GM10266 (cell line): ENCODE results near the gene MEN1.
"Not testable (repeated sequence)": the region's sequence is repeated elsewhere in the genome, so short reads cannot be mapped to it uniquely, and the experiment has no call there.

ENCODE experiments used
- DNase-seq: peaks from one replicate; pipeline ENCODE4 v3.0.0; 2012; ENCODE audit errors: extremely low spot score
- CTCF ChIP-seq: IDR thresholded peaks from 2 replicates; pipeline ENCODE4 v1.5.1; 2012; ENCODE audit warnings: mild to moderate bottlenecking, low read depth; ENCODE audit not compliant: control insufficient read depth, insufficient read depth; ENCODE audit errors: missing control alignments

The MEN1 gene

DNA sequence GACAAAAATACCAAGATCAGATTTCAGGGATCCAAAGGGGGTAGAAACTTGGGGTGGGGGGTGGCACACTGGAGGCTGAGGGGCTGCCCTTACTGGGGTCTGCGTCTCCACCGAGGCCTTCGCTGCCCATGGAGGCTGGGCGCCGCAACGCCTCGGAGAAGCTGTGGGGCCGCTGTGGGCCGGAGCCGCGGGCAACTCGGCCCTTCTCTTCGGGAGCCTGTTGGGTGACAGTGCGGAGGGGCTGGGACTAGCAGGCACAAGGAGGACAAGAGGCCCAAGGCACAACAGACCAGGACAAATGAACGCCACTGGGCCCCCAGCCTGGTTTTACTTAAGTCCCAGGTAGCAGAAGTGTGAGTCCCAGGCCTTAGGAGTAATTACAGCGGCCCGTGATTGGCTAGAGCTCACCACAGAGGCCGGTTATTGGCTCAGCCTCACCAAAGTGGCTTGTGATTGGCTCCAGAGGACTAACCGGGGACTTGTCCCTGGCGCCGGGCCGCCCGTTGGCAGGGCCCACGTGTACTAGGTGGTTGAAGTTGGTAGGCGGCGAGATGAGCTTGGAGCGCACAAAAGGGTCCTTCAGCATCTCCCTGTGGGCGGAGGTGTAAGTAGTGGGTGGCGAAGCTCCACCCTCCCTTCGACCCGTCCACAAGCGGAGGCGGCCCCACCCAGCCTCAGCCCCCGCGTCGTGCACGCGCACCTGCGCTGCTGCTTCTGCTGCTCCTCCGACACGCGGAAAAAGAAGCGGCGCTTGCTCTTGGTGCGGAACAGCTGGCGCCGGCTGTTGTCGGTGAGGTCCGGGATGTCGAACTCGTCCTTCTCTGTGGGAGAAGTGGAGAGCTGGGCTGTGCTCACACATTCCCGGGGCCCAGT is 16.5 kb upstream of the MEN1 start:
- no peak for TF ChIP-seq CTCF
- DNase-seq = no peak

GRCh38 chr11:64826062-64826461 is 15.7 kb upstream of the MEN1 start:
- no peak for TF ChIP-seq CTCF
- DNase-seq = no peak

DNA sequence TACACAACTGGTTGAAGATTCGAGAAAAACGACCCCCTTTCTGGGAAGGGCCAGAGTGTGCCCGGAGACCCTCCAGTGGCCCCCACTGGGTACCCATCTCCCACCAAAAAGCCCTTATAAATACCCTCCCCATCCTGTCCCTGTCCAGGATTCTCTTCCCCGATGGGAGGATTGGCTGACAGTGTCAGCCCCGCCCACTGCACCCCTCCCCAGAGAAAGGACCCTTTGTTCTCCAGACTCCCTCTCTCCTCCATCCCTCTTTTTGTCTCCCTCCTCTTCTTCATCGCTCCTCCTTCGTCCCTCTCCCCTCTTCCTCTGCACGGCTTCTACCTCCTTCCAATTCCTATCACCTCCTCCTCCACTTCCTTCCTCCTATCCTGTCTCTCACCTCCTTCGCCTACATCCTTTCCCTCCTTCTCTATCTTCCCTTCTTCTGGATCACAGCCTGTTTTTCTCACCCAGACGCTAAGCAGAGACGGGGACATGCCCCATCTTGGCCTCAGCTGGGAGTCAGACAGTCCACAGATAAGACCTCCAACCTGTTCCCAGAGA is 13.3 kb upstream of the MEN1 start:
- no peak for TF ChIP-seq CTCF
- no peak for DNase-seq

DNA sequence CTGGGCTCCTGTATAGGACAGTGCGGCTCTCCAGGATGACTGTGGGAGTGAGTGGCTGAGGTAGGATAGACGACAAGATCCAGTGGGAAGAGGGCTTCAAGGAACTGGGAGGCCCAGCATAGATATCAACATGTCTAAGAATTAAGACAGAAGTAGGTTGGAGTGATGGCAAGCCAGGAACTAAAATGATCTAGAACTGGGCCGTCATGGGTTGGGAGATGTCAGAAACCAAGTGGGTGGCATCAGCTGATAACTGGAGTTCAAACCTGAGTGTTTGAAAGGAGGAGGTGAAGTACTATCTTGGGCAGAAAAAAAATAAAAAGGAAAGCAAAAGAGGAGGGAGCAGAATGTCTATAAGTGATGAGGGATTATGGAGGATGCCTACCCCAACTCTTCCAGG is 7.1 kb upstream of the MEN1 start:
- no peak for TF ChIP-seq CTCF
- DNase-seq = no peak

DNA sequence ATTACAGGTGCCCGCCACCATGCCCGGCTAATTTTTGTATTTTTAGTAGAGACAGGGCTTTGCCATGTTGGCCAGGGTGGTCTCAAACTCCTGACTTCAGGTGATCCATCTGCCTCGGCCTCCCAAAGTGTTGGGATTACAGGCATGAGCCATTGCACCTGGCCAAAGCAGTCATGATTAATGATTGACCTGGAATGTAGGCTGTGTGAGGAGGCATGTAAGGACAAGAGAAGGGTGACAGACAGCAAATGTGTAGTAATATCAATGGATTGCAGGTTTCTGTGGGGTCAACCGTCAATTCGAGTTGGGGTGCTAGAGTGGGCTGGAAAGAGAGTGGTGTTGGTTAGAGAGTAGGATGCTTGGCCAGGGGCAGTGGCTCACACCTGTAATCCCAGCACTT is 5.1 kb upstream of the MEN1 start:
- not testable (repeated sequence) for DNase-seq

DNA sequence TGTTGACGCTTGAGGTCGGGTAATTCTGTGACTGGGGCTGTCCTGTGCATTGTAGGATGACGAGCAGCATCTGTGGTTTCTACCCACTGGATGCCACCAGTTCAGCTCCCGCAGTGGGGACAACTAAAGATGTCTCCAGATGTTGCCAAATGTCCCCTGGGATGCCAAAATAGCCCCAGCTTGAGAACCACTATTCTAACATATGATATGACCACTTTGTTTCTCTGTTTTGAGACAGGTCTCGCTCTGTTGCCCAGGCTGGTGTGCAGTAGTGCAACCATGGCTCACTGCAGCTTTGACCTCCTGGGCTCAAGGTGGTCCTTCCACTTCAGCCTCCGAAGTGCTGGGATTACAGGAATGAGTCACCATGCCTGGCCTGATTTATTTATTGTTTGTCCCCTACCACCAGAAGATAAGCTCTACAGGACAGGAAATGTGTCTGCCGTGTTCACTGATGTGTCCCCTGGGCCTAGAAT is 4.4 kb upstream of the MEN1 start:
- TF ChIP-seq CTCF = no peak

DNA sequence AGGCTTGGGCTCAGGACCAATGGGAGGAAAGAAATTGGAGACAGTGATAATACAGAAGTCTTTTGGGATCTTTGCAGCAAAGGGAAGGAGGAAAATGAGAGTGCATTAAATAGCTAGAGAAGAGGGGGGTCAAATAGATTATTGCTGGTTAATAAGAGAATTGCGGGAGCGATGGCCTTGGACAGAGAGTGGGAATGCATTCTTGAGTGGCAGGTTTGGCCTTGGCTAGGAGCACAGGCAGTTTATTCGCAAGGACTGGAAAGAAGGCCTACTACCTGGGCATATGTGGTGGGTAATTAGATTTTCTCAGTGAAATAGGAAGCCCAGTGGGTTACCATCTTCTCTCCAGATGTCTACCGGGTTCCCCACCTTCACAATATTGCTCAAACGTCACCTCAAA is 3.5 kb upstream of the MEN1 start:
- no peak for TF ChIP-seq CTCF
- DNase-seq = no peak

More for the DNA sequence above, 4.4 kb upstream of the MEN1 start:
- no peak for DNase-seq
